Mucosa of gallbladder (tissue), 1 donor: ENCODE data around the gene SLC38A8. TPM values are rescaled to one million over a fixed set of nuclear protein-coding genes. Genes with fewer than 3 reads are reported as not detected.
A peak's percentile ranks its signal among the peaks of the same experiment; 100 is the strongest.

Experiments
- DNase-seq: peaks from one replicate; pipeline ENCODE4 v3.0.0-alpha.2; 2020; ENCODE audit warnings: low spot score
- total RNA-seq: library from RNA; stranded (reverse); gene quantifications from one replicate; pipeline ENCODE4 v1.2.1, GENCODE V29; 2021
- donor health status: DM: no; HTN: no; CAD: no.

SLC38A8 gene
- total RNA-seq, 1 donor from 2014 or later: not detected

DNA sequence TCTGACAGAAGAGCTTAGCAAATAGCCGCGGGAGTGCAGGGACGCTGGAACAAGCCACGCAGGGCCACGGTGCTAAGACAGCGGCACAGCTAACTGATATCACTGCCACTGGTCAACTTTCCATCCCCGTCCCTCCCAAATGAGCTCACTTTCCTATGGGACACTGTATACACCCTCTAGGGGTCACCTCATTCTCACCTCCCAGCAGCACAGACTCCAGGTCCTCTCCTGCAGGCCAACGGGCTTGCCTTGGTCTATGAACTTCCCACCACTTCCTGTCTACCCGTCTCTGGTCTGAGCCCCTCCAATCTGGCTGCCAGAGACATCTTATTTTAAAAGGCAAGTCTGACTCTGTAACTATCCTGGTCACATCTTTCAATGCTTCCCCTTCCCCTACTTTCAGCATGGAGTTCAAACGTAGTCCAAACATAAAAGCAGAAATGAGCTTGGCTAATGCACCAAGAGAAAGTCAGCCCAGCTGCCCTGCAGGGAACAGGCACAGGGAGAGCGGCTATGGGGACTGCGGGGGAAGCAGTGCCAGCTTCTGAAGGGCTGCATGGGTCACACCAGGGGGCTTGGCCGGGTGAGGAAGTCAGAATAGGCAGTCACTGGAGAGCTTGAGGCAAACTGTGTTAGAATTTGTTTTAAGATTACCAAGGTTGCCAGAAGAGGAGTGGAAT, 26.3 kb upstream of the SLC38A8 start:
- no peak for DNase-seq

DNA sequence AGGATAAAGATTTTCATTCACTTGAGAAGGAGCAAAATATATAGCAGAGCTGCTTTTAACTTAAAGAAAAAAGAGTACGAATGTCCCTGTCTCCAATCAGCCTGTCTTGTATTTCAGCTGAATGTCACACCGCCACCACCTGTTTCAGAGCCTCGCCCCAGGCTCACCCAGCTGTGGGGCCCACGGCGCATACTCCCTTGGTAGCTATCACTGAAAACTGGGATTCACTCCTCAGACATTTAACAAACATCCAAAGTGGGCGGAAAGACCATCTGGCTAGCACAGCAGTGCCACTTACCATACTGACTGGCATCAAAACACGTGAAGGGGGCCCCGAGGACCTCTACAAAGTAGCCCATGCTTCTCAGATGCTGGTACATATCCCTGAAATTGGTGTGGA, 25.4 kb upstream of the SLC38A8 start:
- DNase-seq: no peak

DNA sequence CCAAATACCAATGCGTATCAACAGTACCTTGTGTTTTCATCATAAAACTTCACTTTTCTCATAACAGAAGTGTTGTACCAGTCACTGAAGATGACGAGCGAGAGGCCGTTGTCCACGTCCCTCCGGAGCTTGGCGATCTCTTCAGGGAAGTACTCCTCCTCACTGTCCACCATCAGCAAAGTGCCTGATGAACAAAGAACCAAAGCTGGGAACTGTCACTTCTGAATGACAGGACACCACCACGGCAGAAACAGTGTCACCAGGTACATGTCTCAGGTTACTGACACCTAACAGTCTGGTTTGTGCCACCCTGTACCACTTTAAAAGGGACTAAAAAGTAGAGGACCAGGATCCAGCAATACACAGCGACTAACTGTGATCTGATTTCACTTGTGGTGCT, 25.0 kb upstream of the SLC38A8 start:
- DNase-seq: no peak

- DNase-seq: peak; percentile 56
Measured at GRCh38 chr16:84065536-84066132, 23.0 kb upstream of the SLC38A8 start.

GRCh38 chr16:84063980-84064379, 21.4 kb upstream of the SLC38A8 start:
- no peak for DNase-seq

DNA sequence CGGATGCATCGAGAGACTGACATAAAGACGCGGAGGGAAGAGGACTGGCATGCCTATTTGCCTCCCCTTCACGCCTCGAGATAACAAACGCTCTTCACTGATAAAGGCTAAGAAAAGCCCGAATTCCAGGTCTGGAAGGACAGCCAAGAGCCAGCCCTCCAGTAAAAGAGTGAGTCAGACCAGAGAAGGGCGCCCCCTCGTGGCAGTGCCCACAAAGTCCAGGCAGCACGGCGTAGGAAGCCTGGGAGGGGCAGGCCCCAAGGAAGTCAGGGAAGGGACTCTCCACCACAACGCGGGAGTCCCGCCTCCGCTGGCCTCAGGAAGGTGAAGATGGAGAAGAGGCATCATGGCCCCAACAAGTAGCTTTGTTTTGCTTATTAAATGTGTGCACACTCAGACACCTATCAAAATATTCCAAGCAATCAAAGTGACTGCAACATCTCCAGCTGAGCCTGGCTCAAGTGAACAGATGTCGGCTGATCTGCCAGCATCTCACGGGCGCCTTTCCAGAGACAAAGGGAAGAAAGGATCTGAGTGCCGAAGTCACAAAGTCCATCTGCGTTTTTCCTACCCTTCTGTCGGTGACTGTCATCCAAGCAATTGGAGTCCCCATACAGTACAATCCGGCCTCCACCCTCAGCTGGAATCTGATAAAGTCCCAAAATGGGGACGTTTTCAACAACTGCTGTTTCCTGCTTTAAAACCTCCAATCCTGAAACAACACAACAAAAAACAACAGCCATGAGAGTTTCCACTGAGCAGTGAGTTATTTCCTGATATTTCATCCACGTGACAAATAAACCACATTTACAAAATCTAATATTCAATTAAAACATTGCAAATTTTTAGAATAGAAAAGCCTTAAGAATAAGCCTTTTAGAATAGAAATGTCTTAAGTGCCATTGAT, 20.4 kb upstream of the SLC38A8 start:
- DNase-seq: peak; percentile 73

DNA sequence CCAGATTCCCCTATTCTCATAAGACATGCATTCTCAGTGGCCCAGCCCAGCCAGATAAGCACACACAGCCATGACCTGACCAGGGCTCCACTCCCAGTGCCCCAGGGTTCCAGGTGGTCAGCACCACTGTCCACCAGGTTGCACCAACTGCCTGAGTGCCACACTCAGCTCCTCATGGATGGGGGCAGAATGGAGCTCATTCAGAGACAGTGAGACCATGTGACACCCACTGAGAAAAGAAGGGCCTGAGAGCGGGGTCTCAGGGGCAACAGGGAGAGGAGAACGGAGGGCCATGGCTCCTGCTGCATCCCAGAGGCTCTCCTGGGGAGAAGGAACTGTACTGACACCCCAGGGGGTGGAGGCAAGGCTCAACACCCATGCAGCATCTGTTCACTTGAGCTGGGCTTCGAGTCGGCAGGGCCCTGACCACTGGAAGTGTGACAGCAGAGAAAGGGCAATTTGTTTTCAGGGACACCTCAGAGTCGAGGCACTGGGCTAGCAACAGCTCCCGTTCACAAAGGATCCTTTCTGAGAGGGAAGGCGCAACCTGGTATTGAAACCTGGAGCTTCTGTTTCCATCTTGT, 18.7 kb upstream of the SLC38A8 start:
- DNase-seq: no peak

DNA sequence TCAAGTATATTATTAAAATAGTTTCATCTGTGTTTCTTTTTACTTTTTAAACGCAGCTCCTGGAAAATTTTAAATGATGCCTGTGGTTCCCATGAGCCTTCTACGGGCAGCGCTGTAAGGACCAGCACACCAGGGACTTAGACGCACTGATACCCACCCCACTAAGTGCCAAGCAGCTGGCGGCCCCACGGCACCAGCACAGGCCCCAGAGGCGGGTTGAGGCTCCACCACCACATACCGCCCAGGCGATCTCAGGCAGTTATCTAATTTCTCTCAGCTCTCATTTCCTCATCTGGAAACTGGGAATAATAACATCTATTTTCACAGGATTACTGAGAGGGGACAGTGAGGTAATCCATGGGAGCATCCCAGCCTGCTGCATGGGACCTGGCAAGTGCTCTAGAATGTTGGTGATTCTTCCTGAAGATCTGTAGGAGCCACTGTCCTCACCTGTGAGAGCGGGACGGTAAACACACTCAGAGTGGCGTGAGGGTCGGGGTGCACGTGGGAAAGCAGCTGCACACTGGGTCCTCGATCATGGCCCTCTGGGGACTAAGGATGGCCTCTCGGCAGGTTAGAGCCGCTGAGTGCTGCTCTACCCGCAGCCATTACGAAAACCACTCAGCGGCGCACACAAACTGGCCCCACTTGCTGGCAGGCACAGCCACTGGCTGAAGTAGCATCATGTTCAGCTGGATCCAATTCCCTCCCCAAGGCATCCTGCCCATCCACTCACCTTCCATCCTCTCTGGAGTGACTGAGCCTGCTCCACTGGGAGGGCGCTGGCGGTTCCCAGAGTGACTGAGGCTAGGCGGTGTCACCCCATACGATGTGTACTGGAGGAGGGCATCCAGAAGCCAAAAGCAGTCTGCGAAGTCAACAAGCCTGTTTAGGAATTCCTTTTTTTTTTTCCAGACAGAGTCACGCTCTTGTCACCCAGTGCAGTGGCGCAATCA, 17.6 kb upstream of the SLC38A8 start:
- no peak for DNase-seq

GRCh38 chr16:84059111-84059510, 16.5 kb upstream of the SLC38A8 start:
- no peak for DNase-seq

DNA sequence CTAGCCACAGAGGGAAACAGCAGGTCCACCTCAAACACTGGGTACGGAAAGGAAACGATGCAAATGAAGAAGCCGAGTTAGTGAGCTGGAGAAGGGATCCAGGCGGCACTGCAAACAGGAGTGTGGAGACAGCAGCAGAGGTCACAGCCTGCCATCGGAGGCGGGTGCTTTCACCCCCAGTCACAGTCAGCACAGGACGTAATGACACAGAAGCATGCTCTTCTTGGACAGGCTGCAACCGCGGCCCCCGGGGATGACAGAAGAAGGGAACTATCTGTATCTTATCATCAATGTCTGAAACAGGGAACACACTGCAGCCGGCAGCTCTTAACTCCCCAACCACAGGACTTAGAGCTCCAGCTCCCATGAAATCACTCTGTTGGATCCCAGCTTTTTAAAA, 16.1 kb upstream of the SLC38A8 start:
- no peak for DNase-seq

DNA sequence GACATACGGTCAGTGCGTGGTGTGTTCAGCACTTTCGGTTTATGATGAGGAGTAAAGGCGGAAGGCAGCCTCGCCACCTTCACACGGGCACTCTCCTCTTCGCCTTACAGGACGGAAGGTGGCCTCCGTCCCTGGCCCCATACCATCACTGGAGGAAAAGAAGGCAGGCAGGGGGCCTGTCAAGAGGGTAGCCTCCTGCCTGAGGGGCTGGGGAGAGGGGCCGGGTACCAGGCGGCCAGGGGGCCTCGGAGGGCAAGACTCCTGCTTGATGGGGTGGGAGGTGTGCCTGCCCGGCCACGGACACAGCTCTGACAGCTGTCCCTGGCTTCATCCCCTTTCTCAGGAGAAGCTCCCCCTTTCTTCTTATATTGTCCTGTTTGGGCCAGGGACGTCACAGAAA, 15.6 kb upstream of the SLC38A8 start:
- no peak for DNase-seq

- no peak for DNase-seq
Measured at GRCh38 chr16:84056933-84057332, 14.3 kb upstream of the SLC38A8 start.

DNA sequence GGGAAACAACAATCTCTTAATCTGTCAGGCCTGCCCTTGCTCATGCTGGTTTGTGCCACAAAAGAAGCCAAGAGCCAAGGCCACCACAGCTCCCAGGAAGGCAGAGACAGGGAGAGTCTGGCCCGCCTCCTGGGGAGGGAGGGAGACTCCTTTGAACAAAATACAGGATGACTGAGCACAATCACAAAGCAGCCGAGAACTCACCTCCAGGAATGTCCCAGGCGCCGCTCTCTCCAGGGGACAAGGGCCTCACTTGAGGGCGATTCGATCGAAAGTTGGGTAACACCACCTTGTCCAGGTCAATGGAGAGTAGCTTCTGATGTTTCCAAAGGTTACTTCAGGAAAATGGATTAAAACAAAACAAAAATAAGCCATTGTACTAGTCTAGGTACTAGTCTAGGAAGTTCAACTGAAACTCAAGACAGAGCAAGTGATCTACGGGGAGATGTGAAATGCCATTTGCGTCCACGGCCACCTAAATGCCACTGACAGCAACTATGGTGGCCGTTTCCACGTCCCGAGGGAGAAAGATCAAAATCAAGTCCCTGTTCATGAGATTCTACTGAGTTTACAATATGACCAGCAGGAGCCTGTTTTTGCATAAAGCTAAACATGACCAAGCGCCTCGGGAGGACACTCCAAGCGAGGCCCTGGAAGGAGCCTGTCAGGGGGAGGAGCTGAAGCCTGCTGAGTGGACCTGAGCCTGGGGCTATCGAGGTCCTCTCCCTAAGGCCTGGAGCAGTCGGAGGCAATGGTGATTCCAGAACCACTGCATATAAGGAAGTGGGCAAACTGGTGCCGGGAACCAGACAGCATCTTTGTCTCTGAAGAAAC, 13.4 kb upstream of the SLC38A8 start:
- DNase-seq: peak; percentile 69

DNA sequence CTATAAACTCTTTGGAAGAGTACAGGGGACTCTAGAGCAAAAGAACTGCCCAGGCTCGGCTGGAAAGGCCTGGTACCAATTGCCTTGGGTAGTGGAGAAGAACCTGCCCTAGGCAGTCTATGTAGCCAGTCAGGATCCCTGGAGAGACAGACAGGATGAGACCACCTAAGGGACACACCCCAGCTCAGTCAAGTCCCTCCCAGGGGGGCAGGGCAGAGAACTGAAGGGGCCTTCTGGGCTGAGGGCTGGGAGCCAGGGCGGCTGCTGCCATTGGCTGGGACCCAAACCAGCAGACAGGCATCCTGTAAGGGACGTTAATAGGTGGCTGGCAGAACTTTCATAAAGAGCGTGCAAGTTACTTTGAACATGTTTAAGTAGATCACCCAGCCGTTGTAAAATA, 12.8 kb upstream of the SLC38A8 start:
- no peak for DNase-seq

DNA sequence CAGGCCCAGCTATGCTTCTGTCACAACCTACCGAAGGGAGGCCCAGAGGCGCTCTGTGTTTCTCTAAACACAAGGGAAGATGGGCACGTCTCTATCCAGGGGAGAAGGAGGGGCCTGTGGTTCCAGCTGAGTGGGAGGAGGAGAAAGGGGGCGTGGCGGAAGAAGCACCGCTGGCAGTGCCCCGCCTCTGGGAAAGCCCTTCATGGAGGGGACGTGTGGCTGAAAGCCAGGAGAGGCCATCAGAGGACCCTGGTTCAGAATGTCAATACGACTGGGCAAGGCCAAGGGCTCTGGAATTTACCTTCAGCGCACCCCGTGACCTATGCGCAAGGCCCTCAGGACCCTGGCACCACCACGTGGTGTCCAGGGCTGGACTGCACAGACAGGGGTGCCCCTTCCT, 12.3 kb upstream of the SLC38A8 start:
- peak; percentile 36 for DNase-seq

GRCh38 chr16:84054271-84054670, 11.7 kb upstream of the SLC38A8 start:
- no peak for DNase-seq

- DNase-seq: no peak
Measured at GRCh38 chr16:84053237-84053636, 10.6 kb upstream of the SLC38A8 start.

GRCh38 chr16:84052071-84052622, 9.6 kb upstream of the SLC38A8 start:
- no peak for DNase-seq

- DNase-seq: no peak
Measured at GRCh38 chr16:84050316-84050715, 7.7 kb upstream of the SLC38A8 start.
